H1 (cell line): ENCODE measurements around the gene TBC1D2. TPM values are rescaled to one million over a fixed set of nuclear protein-coding genes. Genes with fewer than 3 reads are reported as not detected.

Experiments used
- CTCF ChIA-PET: fragments of 300-600 bp; sonication (Branson Sonifier 250); formaldehyde crosslinking; loops from one replicate; lab custom pipeline; 2021; ENCODE audit not compliant: partially characterized antibody; lab: Charles Lee
- POLR2A ChIA-PET: fragments of 300-600 bp; sonication (Branson Sonifier 250); formaldehyde crosslinking; loops from one replicate; lab custom pipeline; 2021; ENCODE audit warnings: inconsistent platforms; ENCODE audit not compliant: partially characterized antibody; lab: Charles Lee
- DNase-seq, 2 experiments: peaks; one replicate each; pipeline versions ENCODE4 v3.0.0 to v3.0.0-alpha.2; 2010 to 2022; ENCODE audit warnings: low spot score in 2 of 2, low read depth in 1 of 2, mixed read lengths in 1 of 2
- FAIRE-seq: peaks from 2 replicates; lab custom pipeline; 2011; peaks lifted over from hg19 to GRCh38; lab: Jason Lieb, UNC
- H2AFZ ChIP-seq: 2 replicates; pipeline ENCODE4 v1.8.1; 2012; ENCODE audit warnings: low read length, inconsistent platforms
- H2AK5ac ChIP-seq: 2 replicates; pipeline ENCODE4 v1.6.1; 2013; ENCODE audit warnings: low read depth, low read length
- H2BK120ac ChIP-seq: replicated peaks from 2 replicates; pipeline ENCODE3; 2013; ENCODE audit warnings: low read depth, low read length, inconsistent platforms
- H2BK12ac ChIP-seq: 2 replicates; pipeline ENCODE4 v1.6.1; 2013; ENCODE audit warnings: low read depth, low read length
- H2BK15ac ChIP-seq: 2 replicates; pipeline ENCODE4 v1.6.1; 2013; ENCODE audit warnings: low read length
- H2BK20ac ChIP-seq: 2 replicates; pipeline ENCODE4 v1.6.1; 2013; ENCODE audit warnings: low read length
- H2BK5ac ChIP-seq: 2 replicates; pipeline ENCODE4 v1.6.1; 2013; ENCODE audit warnings: low read depth, low read length
- H3K14ac ChIP-seq: 2 replicates; pipeline ENCODE4 v1.6.1; 2013; ENCODE audit warnings: inconsistent platforms; ENCODE audit not compliant: insufficient read length
- H3K18ac ChIP-seq: 2 replicates; pipeline ENCODE4 v1.6.1; 2013; ENCODE audit warnings: low read length; ENCODE audit errors: extremely low read depth
- H3K23ac ChIP-seq: 2 replicates; pipeline ENCODE4 v1.6.1; 2013; ENCODE audit warnings: inconsistent platforms; ENCODE audit not compliant: insufficient read length
- H3K23me2 ChIP-seq: 2 replicates; pipeline ENCODE4 v1.6.1; 2013; ENCODE audit warnings: low read depth, low read length
- H3K27ac ChIP-seq: 2 replicates; pipeline ENCODE4 v1.6.1; 2011; ENCODE audit warnings: low read depth, low read length, inconsistent platforms
- H3K27me3 ChIP-seq, 4 experiments: replicated peaks in 1 of 4; 1 replicate in 1 of 4; 2 replicates in 3 of 4; pipeline versions ENCODE4 v1.6.1 to v1.8.1; 2011 to 2013; ENCODE audit warnings: low read length in 3 of 4, mild to moderate bottlenecking in 3 of 4, inconsistent platforms in 2 of 4, mixed read lengths in 2 of 4, moderate library complexity in 1 of 4; ENCODE audit not compliant: control insufficient read depth in 3 of 4, insufficient read depth in 3 of 4; ENCODE audit errors: extremely low read depth in 1 of 4
- H3K36me3 ChIP-seq, 4 experiments: 2 replicates each; pipeline versions ENCODE4 v1.6.1 to v1.8.1; 2011 to 2013; ENCODE audit warnings: mild to moderate bottlenecking in 4 of 4, low read length in 3 of 4, moderate library complexity in 2 of 4, control low read depth in 1 of 4, inconsistent platforms in 1 of 4; ENCODE audit not compliant: insufficient read depth in 4 of 4, control insufficient read depth in 2 of 4
- H3K4ac ChIP-seq: replicated peaks from 2 replicates; pipeline ENCODE3; 2013; ENCODE audit warnings: low read length, low read depth, mixed read lengths, inconsistent platforms; ENCODE audit not compliant: insufficient read length
- H3K4me1 ChIP-seq, 4 experiments: replicated peaks in 1 of 4; 1 replicate in 1 of 4; 2 replicates in 3 of 4; pipeline versions ENCODE4 v1.6.1 to v1.8.1; 2011 to 2013; ENCODE audit warnings: low read length in 3 of 4, inconsistent platforms in 2 of 4, mixed read lengths in 1 of 4; ENCODE audit not compliant: insufficient read depth in 4 of 4, control insufficient read depth in 3 of 4
- H3K4me2 ChIP-seq, 2 experiments: 2 replicates each; pipeline versions ENCODE4 v1.6.1 to v1.8.1; 2011 to 2013; ENCODE audit warnings: low read depth in 2 of 2, low read length in 2 of 2, control low read depth in 1 of 2, inconsistent platforms in 1 of 2, mild to moderate bottlenecking in 1 of 2; ENCODE audit not compliant: insufficient read depth in 1 of 2
- H3K4me3 ChIP-seq, 4 experiments: fragments of 200-600, 300-600 bp in 1 of 4; sonication (generic), shearing (Covaris generic), sonication (Bioruptor Twin) in 1 of 4; 2 replicates each; pipeline versions ENCODE4 v1.5.1 to v1.8.1; 2011 to 2016; ENCODE audit warnings: low read length in 4 of 4, low read depth in 3 of 4, control low read depth in 2 of 4, inconsistent platforms in 2 of 4, mild to moderate bottlenecking in 2 of 4, mixed read lengths in 1 of 4, moderate library complexity in 1 of 4; ENCODE audit not compliant: insufficient read depth in 2 of 4; ENCODE audit errors: extremely low read depth in 1 of 4
- H3K56ac ChIP-seq: replicated peaks from 2 replicates; pipeline ENCODE3; 2013; ENCODE audit warnings: low read depth, mild to moderate bottlenecking, mixed read lengths, low read length, inconsistent platforms; ENCODE audit not compliant: insufficient read length
- H3K79me1 ChIP-seq: 2 replicates; pipeline ENCODE4 v1.6.1; 2013; ENCODE audit warnings: low read depth, low read length, control low read depth
- H3K79me2 ChIP-seq, 2 experiments: 2 replicates each; pipeline versions ENCODE4 v1.6.1 to v1.8.1; 2012 to 2013; ENCODE audit warnings: low read length in 2 of 2, mild to moderate bottlenecking in 2 of 2, inconsistent platforms in 1 of 2; ENCODE audit not compliant: insufficient read depth in 2 of 2, control insufficient read depth in 1 of 2
- H3K9ac ChIP-seq, 4 experiments: replicated peaks in 1 of 4; 1 replicate in 1 of 4; 2 replicates in 3 of 4; pipeline versions ENCODE4 v1.6.1 to v1.8.1; 2011 to 2013; ENCODE audit warnings: low read depth in 3 of 4, low read length in 3 of 4, control low read depth in 2 of 4, mild to moderate bottlenecking in 2 of 4, moderate library complexity in 2 of 4, inconsistent platforms in 1 of 4; ENCODE audit errors: extremely low read depth in 1 of 4
- H3K9me3 ChIP-seq, 2 experiments: 2 replicates each; pipeline versions ENCODE4 v1.6.1 to v1.8.1; 2012 to 2013; ENCODE audit warnings: mild to moderate bottlenecking in 2 of 2, moderate library complexity in 2 of 2, control low read depth in 1 of 2, inconsistent platforms in 1 of 2, low read depth in 1 of 2, low read length in 1 of 2, mixed read lengths in 1 of 2; ENCODE audit not compliant: insufficient read depth in 2 of 2
- H4K20me1 ChIP-seq, 2 experiments: replicated peaks in 1 of 2; 2 replicates each; pipeline versions ENCODE3 to v1.8.1; 2011 to 2013; ENCODE audit warnings: inconsistent platforms in 2 of 2, low read length in 2 of 2, mild to moderate bottlenecking in 1 of 2; ENCODE audit not compliant: insufficient read depth in 2 of 2, control insufficient read depth in 1 of 2
- H4K5ac ChIP-seq: 2 replicates; pipeline ENCODE4 v1.6.1; 2013; ENCODE audit warnings: low read length, low read depth, mixed read lengths, inconsistent platforms; ENCODE audit not compliant: insufficient read length
- H4K8ac ChIP-seq: 2 replicates; pipeline ENCODE4 v1.8.0; 2013; ENCODE audit warnings: mild to moderate bottlenecking, moderate library complexity, low read length, inconsistent platforms; ENCODE audit not compliant: insufficient read depth; ENCODE audit errors: extremely low read depth
- H4K91ac ChIP-seq: replicated peaks from 2 replicates; pipeline ENCODE3; 2013; ENCODE audit warnings: low read length, mixed read lengths, inconsistent platforms; ENCODE audit not compliant: insufficient read length
- CHD1 ChIP-seq: IDR thresholded peaks from 2 replicates; pipeline ENCODE4 v1.6.1; 2012; ENCODE audit warnings: low read depth, low read length, improper control_type of control experiment
- E2F6 ChIP-seq: IDR thresholded peaks from 2 replicates; pipeline ENCODE4 v1.6.1; 2012; ENCODE audit warnings: inconsistent platforms
- FOSL1 ChIP-seq: IDR thresholded peaks from 2 replicates; pipeline ENCODE4 v1.6.1; 2011; ENCODE audit warnings: mild to moderate bottlenecking, low read depth, low read length, moderate library complexity; ENCODE audit not compliant: insufficient read depth
- HDAC2 ChIP-seq, 2 experiments: fragments of 300-600 bp in 1 of 2; sonication (generic) in 1 of 2; IDR thresholded peaks; 2 replicates each; pipeline ENCODE4 v1.6.1; 2011 to 2012; ENCODE audit warnings: low read depth in 2 of 2, low read length in 2 of 2, mild to moderate bottlenecking in 2 of 2, moderate library complexity in 2 of 2, borderline replicate concordance in 1 of 2, inconsistent platforms in 1 of 2
- KDM4A ChIP-seq: IDR thresholded peaks from one replicate; pipeline ENCODE4 v1.7.1; 2012; ENCODE audit warnings: low read depth, mild to moderate bottlenecking, moderate library complexity, low read length, inconsistent platforms; ENCODE audit not compliant: severe bottlenecking
- POU5F1 ChIP-seq: IDR thresholded peaks from 2 replicates; pipeline ENCODE4 v1.6.1; 2011; ENCODE audit warnings: low read depth, mild to moderate bottlenecking, low read length, moderate library complexity
- RBBP5 ChIP-seq: IDR thresholded peaks from 2 replicates; pipeline ENCODE4 v1.7.1; 2012; ENCODE audit warnings: low read depth, mild to moderate bottlenecking, inconsistent platforms, low read length, moderate library complexity, borderline replicate concordance
- SRF ChIP-seq: IDR thresholded peaks from 2 replicates; pipeline ENCODE4 v1.6.1; 2011; ENCODE audit warnings: mild to moderate bottlenecking, low read depth, low read length, moderate library complexity
- TAF1 ChIP-seq: IDR thresholded peaks from 2 replicates; pipeline ENCODE4 v1.6.1; 2011; ENCODE audit warnings: mild to moderate bottlenecking, low read depth, low read length
- WGBS, 2 experiments: shearing (Covaris generic) in 1 of 2; methylation state at CpG; one replicate each; pipeline versions ENCODE4 v1.1.6 to v1.1.7; 2013 to 2015; ENCODE audit warnings: low lambda C conversion rate in 2 of 2, mixed read lengths in 2 of 2, inconsistent platforms in 1 of 2, low coverage in 1 of 2, missing lambda C conversion rate in 1 of 2; ENCODE audit not compliant: insufficient replicate concordance in 2 of 2, insufficient coverage in 1 of 2, insufficient read length in 1 of 2; ENCODE audit errors: extremely low coverage in 1 of 2, missing lambda C conversion rate in 1 of 2; 5-methylcytosine and 5-hydroxymethylcytosine counted together
- polyA plus RNA-seq, 7 experiments: library from polyadenylated mRNA; depleted of rRNA in 3 of 7; stranded (reverse) in 5 of 7; unstranded in 2 of 7; fragments of >200 nt in 5 of 7; fragments of 200-250 nt in 2 of 7; gene quantifications; 1 replicate in 5 of 7; 2 replicates in 1 of 7; 4 replicates in 1 of 7; pipeline versions ENCODE4 v1.2.1 to v1.2.3, GENCODE V29; 2011 to 2013; ENCODE audit warnings: missing spikeins in 2 of 7, mixed read lengths in 2 of 7
- total RNA-seq: library from RNA; stranded (reverse); fragmentation: NEBNext Ultra II Directional; extraction: Animal tissue kit (Norgen Biotek cat#: 25700); gene quantifications from 2 replicates; pipeline ENCODE4 v1.2.1, GENCODE V29; 2021

The TBC1D2 gene
- total and polyA plus RNA-seq, 2 of the 8 experiments (the other 6 are each of a cell fraction or from before 2014, with no cell fraction given), result 7.4 TPM

- no peak overlapping the region for H3K14ac ChIP-seq
- no peak overlapping the region for H3K23ac ChIP-seq
- peak overlapping the region; percentile 78; the same call in 1 of the 2 replicates for H2BK5ac ChIP-seq
- H3K36me3 ChIP-seq, result no peaks in the 10 kb centered on the region
- peak overlapping the region; percentile 88 for H4K91ac ChIP-seq
- peak overlapping the region; percentile 68 to 90 for H3K4me2 ChIP-seq
- H3K18ac ChIP-seq, result peak overlapping the region; percentile 66
- ChIA-PET CTCF (interaction anchor here (0.5 to 3.1 kb wide), 14 partner anchors 9 to 348 kb away, joined by 3 to 14 read pairs (median 4); partner anchors contain the start of gene TBC1D2), POLR2A (interaction anchor here (0.8 to 2.0 kb wide), 6 partner anchors 9 to 115 kb away, joined by 3 to 6 read pairs (median 4); no protein-coding TSS in a partner anchor)
- H3K27me3 ChIP-seq, result peaks cover 0 to 7% (median 3%) of the 10 kb centered on the region in 4 experiments; a peak in 2 of 7 replicates
- peak overlapping the region in 2 of 4 experiments; percentile 34 to 53; a peak in 4 of 7 replicates for H3K9ac ChIP-seq
- FAIRE-seq (no peak), DNase-seq (peak in 1 of 2 experiments; percentile 70)
- H2BK12ac ChIP-seq, result peak overlapping the region; percentile 75; the same call in 1 of the 2 replicates
- peaks cover 2 to 3% of the 10 kb centered on the region in 2 experiments for H4K20me1 ChIP-seq
- no peak overlapping the region for H4K5ac ChIP-seq
- H2BK20ac ChIP-seq, result peak overlapping the region; percentile 90; the same call in 1 of the 2 replicates
- peak overlapping the region; percentile 58 for H4K8ac ChIP-seq
- WGBS, 2 experiments, result 10% methylated on average over 43 of the region's 47 CpGs; no CpG with 5 or more reads in 1 of the 2 experiments
- H3K9me3 ChIP-seq, result no peaks in the 10 kb centered on the region
- H2AFZ ChIP-seq, result 0 out of 2 replicates have a peak overlapping the region, but pooled peaks have one; percentile 38
- H2BK120ac ChIP-seq, result peak overlapping the region; percentile 59
- H3K27ac ChIP-seq, result no peak overlapping the region
- H3K56ac ChIP-seq, result peak overlapping the region; percentile 18
- peak overlapping the region; percentile 95; the same call in 1 of the 2 replicates for H2BK15ac ChIP-seq
- peaks cover 13% of the 10 kb centered on the region for H3K23me2 ChIP-seq
- no peak overlapping the region; the same call in 1 of the 2 replicates for H2AK5ac ChIP-seq
- peak overlapping the region; percentile 63 to 76 (median 74) for H3K4me3 ChIP-seq
- H3K79me1 ChIP-seq, result peaks cover 6% of the 10 kb centered on the region; the same call in 1 of the 2 replicates
- TF ChIP-seq CHD1 (no peak), POU5F1 (no peak), KDM4A (peak; percentile 88), FOSL1 (no peak), HDAC2 (IDR thresholded peaks at IDR 0.05; ENCODE audit: borderline replicate concordance in 1 of 2, low read depth in 2 of 2, low read length in 2 of 2) (no peak), SRF (no peak), TAF1 (no peak), RBBP5 (0 out of 2 replicates have a peak, but pooled peaks have one; percentile 4), E2F6 (no peak)
- H3K4ac ChIP-seq, result peak overlapping the region; percentile 53
- H3K4me1 ChIP-seq, result peaks cover 0 to 16% (median 8%) of the 10 kb centered on the region in 4 experiments; a peak in 6 of 7 replicates
- H3K79me2 ChIP-seq, result no peaks in the 10 kb centered on the region; a peak in 2 of 4 replicates
These were observed 63.6 kb downstream of the TBC1D2 start for GRCh38 chr9:98191671-98192502.
